ENCODE data around the gene POC1A. TPM values are rescaled to one million over a fixed set of nuclear protein-coding genes. Genes with fewer than 3 reads are reported as not detected.
A peak's percentile ranks its signal among the peaks of the same experiment; 100 is the strongest.
"Not testable (repeated sequence)": the region's sequence is repeated elsewhere in the genome, so short reads cannot be mapped to it uniquely, and the experiment has no call there.

POC1A gene
- total RNA-seq, 2 donors from 2014 or later: 1.7 to 1.9 TPM

DNA sequence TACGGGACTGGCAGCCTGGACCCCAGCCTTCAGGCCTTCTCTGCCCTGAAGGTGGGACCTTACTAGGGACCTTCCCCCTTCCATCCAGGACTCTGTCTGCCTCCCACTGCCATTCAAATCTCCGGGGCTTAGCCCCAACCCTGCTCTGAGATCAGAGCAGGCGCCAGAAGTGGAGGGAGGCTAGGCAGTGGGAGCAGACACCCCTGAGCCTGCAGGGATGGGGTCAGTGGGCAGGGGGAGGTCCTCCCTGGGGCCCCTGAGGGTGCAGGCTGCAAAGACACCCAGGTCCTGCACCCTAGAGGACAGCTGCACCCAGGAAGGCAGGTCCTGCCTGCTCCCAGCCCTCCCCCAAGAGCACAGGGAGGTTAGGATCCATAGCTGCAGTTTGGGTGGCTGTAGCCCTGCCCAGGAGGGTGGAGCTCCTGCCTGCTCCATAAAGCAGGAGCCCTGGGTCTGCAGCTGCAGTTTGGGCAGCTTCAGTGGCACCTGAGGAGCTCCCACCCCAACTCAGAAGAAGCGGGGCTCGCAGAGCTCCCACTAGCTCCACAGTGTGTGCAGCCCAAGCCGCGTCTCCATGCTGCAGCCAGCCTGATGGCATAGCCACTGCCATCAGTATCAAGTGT is 8.1 kb upstream of the POC1A start:
- intact Hi-C loops (cut with DNase I): no loop called here
- no peak for DNase-seq (ENCODE audit: low spot score)

DNA sequence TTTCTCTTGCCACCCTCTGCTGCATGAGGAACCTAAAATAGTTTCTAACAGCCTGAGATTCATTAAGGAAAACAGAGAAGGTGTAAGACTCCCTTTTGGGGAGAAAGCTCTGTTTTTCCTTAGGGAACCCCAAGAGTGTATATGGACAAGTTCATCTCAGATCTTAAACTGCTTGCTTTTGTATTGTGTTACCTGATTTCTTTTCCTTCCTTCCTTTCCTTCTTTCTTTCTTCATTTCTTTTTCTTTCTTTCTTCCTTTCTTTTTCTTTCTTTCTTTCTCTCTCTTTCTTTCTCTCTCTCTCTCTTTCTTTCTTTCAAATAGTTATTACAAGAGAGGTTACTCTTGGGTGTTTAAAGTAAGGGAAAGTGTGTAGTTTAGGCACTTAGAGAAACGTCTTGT is 5.3 kb upstream of the POC1A start:
- DNase-seq (ENCODE audit: low spot score): no peak
- intact Hi-C loops (cut with DNase I): loop anchor here in 1 of 2 donors (5.0 kb wide), 1 partner anchor 33 kb away; no protein-coding TSS in a partner anchor

DNA sequence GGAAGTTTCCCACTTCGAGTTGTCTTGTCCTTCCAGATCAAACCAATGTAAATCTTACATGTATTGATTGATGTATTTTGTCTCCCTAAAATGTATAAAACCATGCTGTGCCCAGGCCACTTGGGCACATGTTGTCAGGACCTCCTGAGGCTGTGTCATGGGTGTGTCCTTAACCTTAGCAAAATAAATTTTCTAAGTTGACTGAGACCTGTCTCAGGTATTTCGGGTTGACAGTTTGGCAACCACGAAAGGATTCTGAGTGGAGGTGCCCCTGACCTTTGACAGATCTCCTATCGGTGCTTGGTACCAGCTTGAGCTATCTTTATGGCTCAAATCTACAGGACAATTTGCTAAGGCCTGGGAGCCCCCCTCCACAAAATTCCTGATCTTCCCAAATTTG is 1.7 kb upstream of the POC1A start:
- intact Hi-C loops (cut with DNase I): loop anchor here in 1 of 2 donors (5.0 kb wide), 1 partner anchor 36 kb away; no protein-coding TSS in a partner anchor
- no peak for DNase-seq (ENCODE audit: low spot score)

DNA sequence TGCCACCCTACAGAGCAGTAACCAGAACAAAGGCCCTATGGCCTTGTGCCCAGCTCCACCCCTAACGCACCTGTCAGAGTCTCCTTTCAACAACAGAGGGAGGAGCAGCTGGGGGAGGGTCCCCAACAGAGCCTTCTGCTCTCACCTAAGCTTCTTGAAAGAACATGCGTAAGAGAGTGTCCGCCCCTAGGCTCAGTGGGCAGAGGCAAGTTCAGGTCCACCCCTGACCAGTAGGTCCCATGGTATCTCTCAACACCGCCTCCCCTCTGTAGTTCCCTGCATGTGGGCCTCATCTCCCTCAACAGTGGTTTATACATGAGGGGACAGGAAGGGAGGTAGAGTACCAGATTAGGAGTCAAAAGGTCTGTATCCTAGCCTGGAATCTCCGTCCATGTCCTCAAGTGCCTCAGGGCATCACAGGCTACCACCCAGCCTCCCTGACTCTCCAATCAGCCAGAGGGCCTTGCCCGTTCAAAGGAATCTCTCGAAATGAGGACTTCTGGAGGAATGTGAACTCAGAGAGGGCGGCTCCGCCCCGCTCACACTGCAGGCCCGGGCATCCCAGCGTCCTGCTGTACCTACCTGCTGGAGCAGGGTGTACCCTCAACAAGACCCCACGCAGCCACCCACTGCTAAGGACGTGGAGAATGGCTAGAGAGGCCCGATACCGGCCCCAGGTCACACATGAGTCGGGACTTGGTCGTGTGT is 680 bp downstream of the POC1A start:
- intact Hi-C loops (cut with DNase I): no loop called here
- no peak for DNase-seq (ENCODE audit: low spot score)

DNA sequence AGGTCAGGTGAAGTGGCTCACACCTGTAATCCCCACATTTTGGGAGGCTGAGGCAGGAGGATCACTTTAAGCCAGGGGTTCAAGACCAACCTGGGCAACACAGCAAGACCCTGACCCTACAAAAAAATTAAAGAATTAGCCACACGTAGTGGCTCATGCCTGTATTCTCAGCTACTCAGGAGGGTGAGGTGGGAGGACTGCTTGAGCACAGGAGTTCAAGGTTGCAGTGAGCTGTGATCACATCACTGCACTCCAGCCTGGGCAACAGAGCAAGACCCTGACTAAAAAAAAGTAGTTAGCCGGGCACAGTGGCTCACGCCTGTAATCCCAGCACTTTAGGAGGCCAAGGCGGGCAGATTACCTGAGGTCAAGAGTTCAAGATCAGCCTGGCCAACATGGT is 2.2 kb downstream of the POC1A start:
- intact Hi-C loops (cut with DNase I); DNase-seq (ENCODE audit: low spot score): not testable (repeated sequence)

DNA sequence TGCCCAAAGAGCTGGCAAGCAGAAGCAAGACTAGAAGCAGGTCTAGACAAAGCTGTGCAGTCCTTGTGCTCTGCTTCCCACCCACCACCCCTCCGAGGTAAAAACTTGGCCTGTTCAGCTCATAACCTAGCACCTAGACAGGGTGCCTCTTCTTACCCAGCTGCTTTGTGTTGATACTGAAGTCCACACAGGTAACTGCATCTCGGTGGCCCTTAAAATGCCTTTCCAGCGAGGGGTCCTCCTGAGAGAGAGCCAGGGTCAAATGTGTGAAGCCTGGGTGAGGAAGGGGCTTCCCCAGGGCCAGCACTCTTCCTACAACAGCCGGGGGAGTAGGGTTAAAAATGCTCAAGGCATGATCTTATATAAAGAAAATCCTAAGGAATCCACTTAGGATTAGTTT is 3.4 kb downstream of the POC1A start:
- intact Hi-C loops (cut with DNase I): no loop called here
- no peak for DNase-seq (ENCODE audit: low spot score)

DNA sequence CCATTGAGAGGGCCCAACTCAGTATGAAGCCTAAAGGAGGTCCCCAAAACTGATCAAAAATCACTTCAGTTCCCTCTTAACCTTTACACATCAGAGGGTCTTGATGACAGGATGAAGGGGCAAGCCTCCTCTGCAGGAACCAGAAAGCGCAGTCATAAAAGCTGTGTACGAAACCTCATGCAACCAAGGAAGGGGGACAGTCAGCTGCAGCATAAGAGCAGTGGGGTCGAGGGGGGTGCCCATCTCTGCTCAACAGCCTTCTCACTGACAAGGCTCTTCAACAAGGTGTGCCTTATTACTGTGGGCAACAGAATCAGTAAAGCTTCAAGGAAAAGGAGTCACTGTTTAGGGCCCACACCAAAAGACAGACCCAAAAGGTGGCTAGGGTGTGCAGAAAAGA is 3.9 kb downstream of the POC1A start:
- intact Hi-C loops (cut with DNase I): no loop called here
- no peak for DNase-seq (ENCODE audit: low spot score)

DNA sequence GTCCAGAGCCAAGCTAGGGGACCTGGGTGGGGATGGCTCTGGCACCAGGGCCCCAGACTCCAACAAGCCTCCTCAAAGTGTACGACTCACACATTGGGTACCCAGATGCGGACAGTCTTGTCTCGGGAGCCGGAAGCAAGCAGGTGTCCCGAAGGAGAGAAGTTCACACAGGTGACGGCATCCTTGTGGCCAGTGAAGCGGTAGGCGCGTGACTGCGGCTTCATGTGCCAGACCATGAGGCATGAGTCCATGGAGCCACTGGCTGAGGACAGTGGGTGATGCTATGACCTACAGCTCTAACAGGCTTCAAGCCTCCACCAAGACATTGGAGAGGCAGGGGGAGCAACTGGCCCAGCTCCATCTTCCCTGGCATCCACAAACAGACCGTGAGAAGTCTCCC is 4.5 kb downstream of the POC1A start:
- no peak for DNase-seq (ENCODE audit: low spot score)
- intact Hi-C loops (cut with DNase I): no loop called here

DNA sequence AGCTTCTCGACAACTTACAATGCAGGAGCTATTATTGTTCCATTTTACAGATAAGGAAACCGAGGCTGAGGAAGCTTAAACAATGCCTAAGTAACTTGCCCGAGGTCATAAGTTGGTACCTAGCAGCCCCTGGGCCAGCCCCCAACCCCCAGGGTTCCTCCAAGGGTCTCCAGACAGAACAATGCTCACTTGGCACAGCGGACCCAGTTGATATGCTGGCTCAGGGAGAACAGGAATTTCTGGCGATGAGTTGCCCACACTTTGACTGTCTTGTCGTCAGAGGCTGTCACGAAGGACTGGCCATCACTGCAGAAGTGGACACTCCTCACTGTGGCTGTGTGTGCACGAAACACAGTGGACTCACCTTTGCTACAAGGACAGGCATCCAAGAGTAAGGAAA is 5.2 kb downstream of the POC1A start:
- intact Hi-C loops (cut with DNase I): no loop called here
- DNase-seq (ENCODE audit: low spot score): no peak

DNA sequence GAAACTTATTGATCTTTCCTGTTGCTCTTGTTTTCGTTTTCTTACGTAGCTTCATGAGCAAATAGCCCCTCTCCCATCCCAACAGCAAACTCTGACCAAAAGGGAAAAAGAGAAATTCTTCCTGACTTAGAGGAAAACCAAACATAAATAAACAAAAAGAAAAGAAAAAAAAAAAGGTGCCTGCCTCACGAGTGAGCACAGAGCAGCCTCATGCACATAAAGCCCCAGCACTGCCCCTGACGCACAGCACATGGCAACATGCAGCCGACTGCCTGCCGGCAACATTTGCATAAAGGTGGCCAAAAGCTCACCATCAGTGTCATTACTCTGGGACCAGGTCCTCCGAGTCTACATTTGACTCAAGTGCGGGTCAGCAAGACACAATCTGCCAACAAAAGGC is 6.4 kb downstream of the POC1A start:
- intact Hi-C loops (cut with DNase I): no loop called here
- DNase-seq (ENCODE audit: low spot score): no peak

DNA sequence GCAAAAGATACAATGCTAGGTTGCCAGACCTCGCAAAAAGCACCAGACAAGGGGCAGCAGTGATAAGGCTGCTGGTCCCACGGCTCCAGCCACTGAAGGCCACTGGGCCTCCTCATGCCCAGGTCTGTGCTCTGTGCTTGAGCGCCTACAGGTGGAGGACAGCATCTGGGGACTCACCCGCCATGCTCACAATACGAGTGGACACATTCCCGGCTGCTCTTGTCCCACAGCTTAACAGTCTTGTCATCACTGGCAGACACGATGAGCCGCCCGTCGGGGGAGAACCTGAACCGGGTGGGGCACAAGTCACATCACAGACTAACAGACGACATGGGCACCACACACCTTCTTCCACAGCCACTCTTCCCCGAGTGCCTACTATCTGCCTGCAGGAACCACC is 7.4 kb downstream of the POC1A start:
- intact Hi-C loops (cut with DNase I): no loop called here
- DNase-seq (ENCODE audit: low spot score): no peak

DNA sequence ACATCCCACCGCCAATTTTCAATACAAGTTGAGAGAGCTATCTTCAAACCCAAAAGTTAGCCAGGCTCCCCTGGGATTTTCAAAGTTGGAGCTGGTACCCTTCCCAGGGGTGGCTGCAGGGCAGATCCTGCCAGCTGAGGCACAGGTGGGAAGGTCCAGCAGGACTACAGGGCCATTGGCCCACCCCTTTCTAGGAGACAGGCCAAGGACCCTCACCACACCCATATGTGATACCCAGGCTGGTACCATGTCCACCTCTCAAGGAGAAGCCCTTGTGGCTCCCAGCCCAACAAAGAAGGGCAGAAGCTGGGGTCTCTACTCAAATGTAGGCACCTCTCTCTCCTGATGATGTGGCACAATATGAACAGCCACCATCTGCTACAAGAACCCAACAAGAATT is 8.0 kb downstream of the POC1A start:
- DNase-seq (ENCODE audit: low spot score): no peak
- intact Hi-C loops (cut with DNase I): no loop called here

DNA sequence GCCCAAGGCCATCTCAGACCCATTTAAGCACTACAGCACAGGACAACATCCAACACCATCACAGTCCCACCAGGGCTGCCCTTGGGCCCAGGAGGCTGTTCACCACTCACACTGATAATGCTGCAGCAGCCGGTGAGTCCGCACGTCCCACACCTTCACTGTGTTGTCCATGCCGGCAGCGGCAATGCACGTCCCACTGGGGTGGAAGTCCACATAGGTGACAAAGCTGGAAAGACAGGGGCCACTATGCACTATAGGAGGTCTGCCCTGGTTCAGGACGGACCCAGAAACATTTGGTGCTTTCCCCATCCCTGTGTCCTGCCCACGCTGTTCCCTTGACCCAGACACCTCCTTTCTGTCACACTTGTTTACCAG is 8.5 kb downstream of the POC1A start:
- intact Hi-C loops (cut with DNase I): loop anchor here (2.0 kb wide), 1 partner anchor 145 kb away; no protein-coding TSS in a partner anchor
- no peak for DNase-seq (ENCODE audit: low spot score)

DNA sequence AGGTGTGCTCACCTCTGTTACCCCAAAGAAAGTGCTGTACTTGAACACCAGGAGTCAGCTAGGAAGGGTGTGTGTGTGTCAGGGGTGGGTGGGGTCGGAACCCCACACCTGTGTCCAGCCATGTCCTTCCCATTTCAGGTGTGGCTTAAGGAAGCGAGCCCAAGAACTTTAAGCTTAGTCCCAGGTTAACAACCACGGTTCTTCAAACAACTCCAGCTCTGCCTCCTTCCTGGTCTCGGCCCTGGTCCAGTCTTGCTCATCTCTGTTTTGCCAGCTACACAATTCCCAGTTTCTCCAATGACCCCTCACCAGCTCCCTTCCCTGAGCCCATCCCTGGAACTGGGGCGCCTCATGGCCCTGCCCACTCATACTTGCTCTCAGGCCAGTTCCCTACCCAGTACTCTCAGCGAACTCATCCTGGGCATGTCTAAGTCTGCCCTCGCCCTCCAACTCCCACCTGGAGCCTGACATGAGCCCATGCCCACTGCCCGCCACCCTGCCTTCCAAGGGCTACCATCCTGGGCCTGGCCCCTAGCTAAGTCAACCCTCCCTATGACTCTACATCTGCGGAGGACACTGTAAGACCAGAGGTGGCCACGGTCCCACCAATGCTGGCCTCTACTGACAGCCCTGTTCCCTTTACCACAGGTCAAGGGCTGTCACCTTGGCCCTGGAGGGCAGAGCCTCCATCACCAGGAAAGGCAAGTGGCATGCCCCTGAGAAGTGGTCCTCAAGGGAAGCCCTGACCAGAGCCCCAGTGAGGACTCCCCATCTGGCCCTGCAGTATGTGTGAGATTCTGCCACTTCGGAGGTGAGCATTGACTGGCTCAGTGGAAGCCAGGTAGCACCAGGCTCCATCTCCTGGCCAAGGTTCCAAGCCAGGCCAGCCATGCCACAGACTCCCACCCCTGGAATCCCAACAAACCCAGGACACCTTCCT is 9.2 kb downstream of the POC1A start:
- intact Hi-C loops (cut with DNase I): loop anchor here (2.0 kb wide), 1 partner anchor 144 kb away; no protein-coding TSS in a partner anchor
- no peak for DNase-seq (ENCODE audit: low spot score)

DNA sequence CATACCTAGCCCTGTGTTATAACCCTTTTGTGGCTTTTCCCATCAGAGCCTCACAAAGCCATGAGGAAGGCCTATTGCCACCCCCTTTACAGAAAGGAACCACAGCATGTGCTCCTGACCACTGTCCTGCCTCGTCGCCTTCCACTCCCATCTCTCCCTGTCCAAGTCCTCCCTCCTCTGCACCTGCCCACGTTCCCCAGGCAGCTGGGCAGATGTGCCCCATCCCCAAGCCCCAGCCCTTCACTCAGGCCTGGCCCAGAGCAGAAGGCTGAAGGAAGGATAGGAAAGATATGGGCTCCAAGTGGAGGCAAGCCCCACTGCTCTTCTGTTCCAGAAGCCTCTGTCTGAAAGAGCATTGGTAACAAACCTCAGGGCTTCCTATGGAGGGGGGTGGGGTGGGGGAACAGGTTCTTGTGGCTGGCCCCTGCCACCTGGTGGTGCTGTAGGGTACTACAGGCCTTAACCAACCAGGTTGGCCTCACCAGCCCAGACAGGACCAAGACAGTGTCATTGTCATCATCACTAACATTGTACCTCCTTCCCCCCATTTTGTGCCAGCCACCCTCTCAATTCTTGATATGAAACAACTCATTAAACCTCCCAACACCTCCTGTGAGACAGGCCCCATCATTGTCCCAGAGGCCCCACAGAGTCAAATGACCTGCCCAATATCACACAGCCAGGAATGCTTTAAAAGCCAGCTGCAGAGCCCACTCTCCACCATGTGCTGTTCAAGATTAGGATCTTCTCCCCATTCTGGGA is 10.0 kb downstream of the POC1A start:
- DNase-seq (ENCODE audit: low spot score): peak; percentile 95
- intact Hi-C loops (cut with DNase I): loop anchor here (2.0 kb wide), 1 partner anchor 143 kb away; no protein-coding TSS in a partner anchor

DNA sequence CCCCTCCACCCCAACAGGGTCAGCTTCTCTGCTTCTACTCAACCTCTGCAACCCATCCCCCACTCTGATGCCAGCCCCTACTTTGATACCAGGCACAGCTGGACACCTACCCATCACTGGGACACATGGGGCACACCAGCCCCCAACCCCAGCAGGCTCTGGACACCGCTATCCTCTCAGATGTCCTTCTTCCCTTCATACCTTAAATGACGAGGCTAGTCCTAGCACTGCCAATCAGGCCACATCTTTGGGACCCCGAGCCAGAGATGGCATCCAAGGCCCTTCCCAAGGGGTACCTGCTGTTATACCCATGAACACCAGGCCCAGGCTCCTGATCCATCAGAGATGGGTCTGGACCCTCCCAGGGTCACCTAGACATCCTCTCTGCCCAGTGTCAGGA is 10.6 kb downstream of the POC1A start:
- intact Hi-C loops (cut with DNase I): loop anchor here (2.0 kb wide), 1 partner anchor 143 kb away; no protein-coding TSS in a partner anchor
- DNase-seq (ENCODE audit: low spot score): no peak

DNA sequence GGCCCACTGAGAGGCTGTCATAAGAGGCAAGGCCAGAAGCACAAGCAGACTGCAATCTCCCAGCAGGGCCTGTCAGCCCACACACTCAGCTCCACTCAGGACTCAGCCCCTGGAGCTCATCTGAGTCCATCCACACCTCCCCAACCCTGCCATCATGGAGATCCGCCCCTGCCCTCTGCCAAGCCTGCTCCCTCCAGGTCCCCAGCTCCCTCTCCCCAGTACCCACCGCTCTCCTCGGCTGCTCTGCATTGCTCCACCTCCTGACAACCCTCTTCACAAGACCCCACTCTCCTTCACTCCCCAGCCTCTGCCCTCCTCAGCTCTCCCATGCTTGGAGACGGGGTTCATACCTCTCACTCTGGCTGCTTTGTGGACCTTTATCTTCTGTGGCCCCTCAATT is 11.1 kb downstream of the POC1A start:
- intact Hi-C loops (cut with DNase I): no loop called here
- no peak for DNase-seq (ENCODE audit: low spot score)

DNA sequence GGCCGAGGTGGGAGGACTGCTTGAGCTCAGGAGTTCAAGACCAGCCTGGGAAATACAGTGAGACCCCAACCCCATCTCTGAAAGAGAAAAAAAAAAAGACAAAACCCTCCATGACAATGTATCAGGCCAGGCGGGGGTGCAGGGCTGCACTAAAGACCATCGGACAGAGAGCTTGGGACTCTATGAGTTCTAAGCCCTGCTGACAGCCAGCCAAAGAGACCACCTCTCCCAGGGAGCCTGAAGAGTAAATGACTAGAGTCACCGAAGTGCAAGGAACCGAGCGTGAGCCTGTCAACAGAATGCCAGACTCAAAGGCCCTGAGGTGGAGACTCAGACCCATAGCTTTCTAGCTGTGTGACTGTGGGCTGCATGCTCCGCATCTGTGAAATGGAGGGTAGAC is 12.5 kb downstream of the POC1A start:
- intact Hi-C loops (cut with DNase I): no loop called here

DNA sequence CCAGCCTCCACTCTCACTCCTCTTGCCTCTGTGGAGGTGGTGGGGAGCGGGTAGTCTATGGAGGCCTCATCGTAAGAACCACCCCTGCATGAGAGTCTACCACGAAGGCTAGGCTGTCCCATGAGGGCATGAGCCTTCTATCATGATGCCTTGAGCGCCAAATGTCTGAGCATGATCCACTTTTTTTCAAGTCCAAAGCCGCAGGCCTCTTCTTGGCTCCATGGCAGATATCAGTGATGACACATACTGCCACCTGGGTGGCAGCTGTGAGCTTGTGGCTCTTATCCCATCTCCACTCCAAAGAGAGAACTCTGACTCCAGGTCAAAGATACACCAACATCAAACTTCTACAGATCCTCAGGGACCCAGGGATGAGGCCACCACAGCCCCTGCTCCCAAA is 13.5 kb downstream of the POC1A start:
- intact Hi-C loops (cut with DNase I): no loop called here
- DNase-seq (ENCODE audit: low spot score): no peak

More for the DNA sequence above, 12.5 kb downstream of the POC1A start:
- no peak for DNase-seq (ENCODE audit: low spot score)
